Kidney epithelial cell (primary cell): ENCODE measurements around the gene ZNF148. TPM values are rescaled to one million over a fixed set of nuclear protein-coding genes. Genes with fewer than 3 reads are reported as not detected.

Source experiments
- DNase-seq: peaks from one replicate; pipeline ENCODE4 v3.0.0-alpha.2; 2010; ENCODE audit warnings: low read depth
- H3K27me3 ChIP-seq: 2 replicates; pipeline ENCODE4 v1.6.0; 2011; ENCODE audit warnings: low read length; ENCODE audit not compliant: control insufficient read depth, insufficient read depth
- H3K36me3 ChIP-seq: 2 replicates; pipeline ENCODE4 v1.5.1; 2011; ENCODE audit warnings: low read length; ENCODE audit not compliant: control insufficient read depth, insufficient read depth
- H3K4me3 ChIP-seq: 2 replicates; pipeline ENCODE4 v1.5.1; 2011; ENCODE audit warnings: low read depth, mild to moderate bottlenecking, control low read depth, low read length
- CTCF ChIP-seq: IDR thresholded peaks from 2 replicates; pipeline ENCODE4 v1.5.1; 2011; ENCODE audit warnings: mild to moderate bottlenecking, moderate library complexity, low read length, control low read depth, inconsistent platforms; ENCODE audit not compliant: insufficient read depth, poor library complexity, severe bottlenecking
- total RNA-seq: library from RNA; depleted of rRNA; stranded (reverse); fragments of >200 nt; gene quantifications from 2 replicates; pipeline ENCODE4 v1.2.3, GENCODE V29; 2015

ZNF148 gene
- total RNA-seq, 1 donor from 2014 or later, result 22.8 TPM

GRCh38 chr3:125190786-125191185 is 184.3 kb downstream of the ZNF148 start:
- TF ChIP-seq CTCF, result no peak
- H3K36me3 ChIP-seq, result no peaks in the 10 kb centered on the region

GRCh38 chr3:125189378-125190165 is 185.6 kb downstream of the ZNF148 start:
- no peak for TF ChIP-seq CTCF
- no peaks in the 10 kb centered on the region for H3K36me3 ChIP-seq
- no peak for DNase-seq
- no peak overlapping the region for H3K4me3 ChIP-seq
- H3K27me3 ChIP-seq, result no peaks in the 10 kb centered on the region

More at GRCh38 chr3:125190786-125191185, 184.3 kb downstream of the ZNF148 start:
- no peak for DNase-seq
- Histone ChIP-seq H3K4me3 (no peak overlapping the region), H3K27me3 (no peaks in the 10 kb centered on the region)

GRCh38 chr3:125188955-125189354 is 186.2 kb downstream of the ZNF148 start:
- Histone ChIP-seq H3K27me3 (no peaks in the 10 kb centered on the region), H3K4me3 (no peak overlapping the region), H3K36me3 (no peaks in the 10 kb centered on the region)
- no peak for TF ChIP-seq CTCF
- no peak for DNase-seq

DNA sequence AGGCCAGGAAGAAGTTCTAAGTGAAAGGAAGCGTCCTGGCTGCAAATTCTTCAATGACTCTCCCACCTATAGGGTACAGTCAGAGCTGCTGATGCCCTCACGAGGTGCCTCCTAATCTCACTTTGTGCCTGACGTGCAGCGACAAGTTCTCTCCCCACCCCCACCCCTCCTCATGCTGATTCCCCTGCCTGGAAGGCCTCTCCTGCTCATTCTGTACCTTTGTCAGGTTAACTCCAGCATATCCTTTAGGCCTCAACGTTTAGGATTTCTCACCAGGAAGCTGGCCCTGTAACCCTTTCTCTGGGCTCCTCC is 187.6 kb downstream of the ZNF148 start:
- Histone ChIP-seq H3K36me3 (no peaks in the 10 kb centered on the region), H3K27me3 (no peaks in the 10 kb centered on the region), H3K4me3 (no peak overlapping the region)
- no peak for TF ChIP-seq CTCF
- DNase-seq, result no peak

GRCh38 chr3:125186800-125187598 is 188.1 kb downstream of the ZNF148 start:
- no peak for DNase-seq
- no peaks in the 10 kb centered on the region for H3K36me3 ChIP-seq
- H3K4me3 ChIP-seq, result no peak overlapping the region
- no peaks in the 10 kb centered on the region for H3K27me3 ChIP-seq
- no peak for TF ChIP-seq CTCF
